ENCODE data around the gene H2AZ2.
"Not testable (repeated sequence)": the region's sequence is repeated elsewhere in the genome, so short reads cannot be mapped to it uniquely, and the experiment has no call there.

H2AZ2 gene

DNA sequence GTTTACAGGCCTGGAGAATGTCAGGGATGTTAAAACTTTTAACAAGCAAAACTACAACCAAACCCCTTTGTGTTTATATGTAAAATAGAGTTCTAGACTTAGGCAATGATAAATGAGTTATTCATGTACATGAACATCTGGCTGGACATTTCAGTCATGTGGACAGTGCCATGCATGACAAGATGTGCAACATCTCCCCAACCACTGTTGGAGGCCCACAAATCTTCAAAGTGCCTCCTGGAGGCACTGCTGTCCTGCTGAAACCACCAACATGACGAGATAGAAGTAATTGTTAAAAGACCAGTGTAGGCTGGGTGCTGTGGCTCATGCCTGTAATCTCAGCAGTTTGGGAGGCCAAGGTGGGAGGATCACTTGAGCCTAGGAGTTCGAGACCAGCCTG is 33.0 kb downstream of the H2AZ2 start:
- ATAC-seq (no peak), DNase-seq (no peak)

DNA sequence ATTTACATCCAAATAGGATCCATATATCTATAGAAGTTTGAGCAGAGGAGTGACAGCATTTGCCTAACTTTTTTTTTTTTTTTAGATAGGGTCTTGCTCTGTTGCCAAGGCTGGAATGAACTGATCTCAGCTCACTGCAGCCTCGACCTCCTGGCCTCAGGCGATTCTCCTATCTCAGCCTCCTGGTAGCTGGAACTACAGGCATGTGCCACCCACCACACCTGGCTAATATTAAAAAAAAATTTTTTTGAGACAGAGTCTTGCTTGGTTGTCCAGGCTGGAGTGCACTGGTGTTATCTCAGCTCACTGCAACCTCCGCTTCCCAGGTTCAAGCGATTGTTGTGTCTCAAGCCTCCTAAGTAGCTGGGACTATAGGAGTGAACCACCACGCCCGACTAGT is 36.3 kb downstream of the H2AZ2 start:
- DNase-seq (no peak), ATAC-seq (no peak)

DNA sequence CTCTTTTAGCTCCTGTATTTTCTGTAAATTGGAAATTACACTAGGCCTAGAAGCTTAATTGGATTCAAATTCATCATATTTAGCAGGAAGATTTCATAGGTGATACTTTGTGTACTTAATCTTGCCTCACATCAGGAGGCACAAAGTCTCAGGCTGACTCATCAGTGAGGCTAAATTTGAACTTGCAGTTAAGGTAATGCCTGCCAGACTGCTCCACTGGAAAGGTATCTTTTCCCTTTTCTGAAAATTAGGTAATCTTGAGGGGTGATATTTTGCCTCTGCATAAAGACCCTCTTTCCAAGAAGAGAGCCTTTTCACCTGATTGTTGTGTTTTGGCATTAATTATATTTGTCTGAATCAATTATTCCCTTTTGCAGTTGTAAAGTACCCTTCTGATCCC is 36.8 kb downstream of the H2AZ2 start:
- ATAC-seq (no peak), DNase-seq (no peak)

DNA sequence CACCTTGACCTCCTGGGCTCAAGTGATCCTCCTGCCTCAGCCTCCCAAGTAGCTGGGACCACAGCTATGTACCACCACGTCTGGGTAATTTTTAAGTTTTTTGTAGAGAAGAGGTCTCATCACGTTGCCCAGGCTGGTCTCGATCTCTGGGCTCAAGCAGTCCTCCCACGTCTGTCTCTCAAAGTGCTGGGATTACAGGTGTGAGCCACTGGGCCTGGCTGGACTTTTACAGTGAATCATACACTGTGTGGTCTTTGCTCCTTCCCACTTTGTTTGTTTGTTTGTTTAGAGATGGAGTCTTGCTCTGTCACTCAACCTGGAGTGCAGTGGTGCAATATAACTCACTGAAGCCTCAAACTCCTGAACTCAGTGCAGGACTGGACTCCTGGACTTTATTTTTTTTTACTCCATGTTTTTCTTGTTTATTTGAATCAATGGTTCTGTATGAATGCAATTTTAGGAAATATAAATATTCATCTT is 38.9 kb downstream of the H2AZ2 start:
- DNase-seq, result no peak
- ATAC-seq, result no peak

DNA sequence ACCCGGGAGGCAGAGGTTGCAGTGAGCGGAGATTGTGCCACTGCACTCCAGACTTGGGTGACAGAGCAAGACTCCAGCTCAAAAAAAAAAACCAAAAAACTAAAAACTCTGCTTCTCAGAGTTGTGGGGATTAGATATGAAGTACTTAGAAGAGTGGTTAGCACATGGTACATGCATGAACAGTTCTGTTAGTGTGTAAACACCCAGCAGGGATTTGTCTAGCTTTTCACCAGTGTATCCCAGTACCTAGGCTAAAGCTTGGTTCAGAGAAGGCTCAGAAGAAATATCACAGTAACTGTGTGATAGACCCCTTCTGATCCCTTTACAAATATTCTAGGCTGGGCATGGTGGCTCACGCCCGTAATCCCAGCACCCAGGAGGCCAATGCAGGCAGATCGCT is 41.9 kb downstream of the H2AZ2 start:
- ATAC-seq (no peak), DNase-seq (no peak)

DNA sequence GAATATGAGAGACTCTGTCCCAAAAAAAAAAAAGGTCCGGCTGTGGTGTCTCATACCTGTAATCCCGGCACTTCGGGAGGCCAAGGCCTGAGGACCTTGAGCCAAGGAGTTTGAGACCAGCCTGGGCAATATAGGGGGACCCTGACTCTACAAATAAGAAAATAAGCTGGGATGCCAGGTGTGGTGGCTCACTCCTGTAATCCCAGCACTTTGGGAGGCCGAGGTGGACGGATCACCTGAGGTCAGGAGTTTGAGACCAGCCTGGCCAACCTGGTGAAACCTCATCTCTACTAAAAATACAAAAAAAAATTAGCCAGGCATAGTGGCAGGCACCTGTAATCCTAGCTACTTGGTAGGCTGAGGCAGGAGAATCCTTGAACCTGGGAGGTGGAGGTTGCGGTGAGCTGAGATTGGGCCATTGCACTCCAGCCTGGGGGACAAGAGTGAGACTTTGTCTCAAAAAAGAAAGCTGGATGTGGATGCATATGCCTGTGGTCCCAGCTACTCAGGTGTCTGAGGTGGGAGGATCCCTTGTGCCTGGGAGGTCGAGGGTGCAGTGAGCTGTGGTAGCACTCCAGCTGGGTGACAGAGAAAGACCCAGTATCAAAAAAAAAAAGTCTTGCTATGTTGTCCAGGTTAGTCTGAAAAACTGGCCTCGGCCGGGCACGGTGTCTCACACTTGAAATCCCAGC is 43.9 kb downstream of the H2AZ2 start:
- DNase-seq, result not testable (repeated sequence)
- peak; percentile 33 for ATAC-seq

DNA sequence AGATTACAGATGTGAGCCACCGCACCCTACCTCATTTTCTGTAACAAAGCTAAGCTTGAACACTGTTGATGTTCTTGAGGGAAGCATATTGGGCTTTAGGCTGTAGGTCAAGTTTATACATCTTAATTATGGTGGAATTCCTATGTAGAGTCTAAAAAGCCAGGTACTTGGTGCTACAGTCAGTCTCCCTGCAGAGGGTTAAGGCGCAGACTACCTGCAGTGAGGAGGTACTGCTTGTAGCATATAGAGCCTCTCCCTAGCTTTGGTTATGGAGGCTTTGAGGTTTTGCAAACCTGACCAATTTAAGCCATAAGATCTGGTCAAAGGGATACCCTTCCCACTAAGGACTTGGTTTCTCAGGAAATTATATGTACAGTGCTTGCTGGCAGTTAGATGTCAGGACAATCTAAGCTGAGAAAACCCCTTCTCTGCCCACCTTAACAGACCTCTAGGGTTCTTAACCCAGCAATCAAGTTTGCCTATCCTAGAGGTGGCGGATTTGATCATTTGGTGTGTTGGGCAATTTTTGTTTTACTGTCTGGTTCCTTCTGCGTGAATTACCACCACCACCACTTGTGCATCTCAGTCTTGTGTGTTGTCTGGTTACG is 45.4 kb downstream of the H2AZ2 start:
- ATAC-seq (no peak), DNase-seq (no peak)

DNA sequence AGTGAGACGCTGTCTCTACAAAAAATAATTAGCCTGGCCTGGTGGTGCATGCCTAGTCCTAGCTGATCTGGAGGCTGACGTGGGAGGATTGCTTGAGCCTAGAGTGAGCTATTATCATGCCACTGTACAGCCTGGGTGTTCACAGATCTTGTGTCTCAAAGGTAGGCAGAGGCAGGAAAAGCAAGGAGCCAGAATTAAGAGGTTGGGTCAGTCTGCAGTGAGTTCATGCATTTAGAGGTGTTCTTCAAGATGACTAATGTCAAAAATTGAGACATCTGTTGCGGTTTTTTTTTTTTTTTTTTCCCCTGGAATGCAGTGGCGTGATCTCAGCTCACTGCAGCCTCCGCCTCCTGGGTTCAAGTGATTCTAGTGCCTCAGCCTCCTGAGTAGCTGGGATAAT is 46.0 kb downstream of the H2AZ2 start:
- no peak for ATAC-seq
- no peak for DNase-seq

DNA sequence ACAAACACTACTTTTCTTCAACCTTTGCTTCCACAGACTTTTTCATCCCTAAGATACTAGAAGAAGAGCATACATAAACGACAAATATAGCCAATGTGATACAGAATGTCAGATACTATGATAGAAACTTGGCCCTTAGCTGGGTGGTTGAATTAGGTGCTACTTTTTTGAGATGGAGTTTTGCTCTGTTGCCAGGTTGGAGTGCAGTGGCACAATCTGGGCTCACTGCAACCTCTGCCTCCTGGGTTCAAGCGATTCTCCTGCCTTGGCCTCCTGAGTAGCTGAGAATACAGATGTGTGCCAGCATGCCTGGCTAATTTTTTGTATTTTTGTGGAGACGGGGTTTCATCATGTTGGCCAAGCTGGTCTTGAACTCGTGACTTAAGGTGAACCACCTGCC is 47.9 kb downstream of the H2AZ2 start:
- DNase-seq (no peak), ATAC-seq (no peak)

DNA sequence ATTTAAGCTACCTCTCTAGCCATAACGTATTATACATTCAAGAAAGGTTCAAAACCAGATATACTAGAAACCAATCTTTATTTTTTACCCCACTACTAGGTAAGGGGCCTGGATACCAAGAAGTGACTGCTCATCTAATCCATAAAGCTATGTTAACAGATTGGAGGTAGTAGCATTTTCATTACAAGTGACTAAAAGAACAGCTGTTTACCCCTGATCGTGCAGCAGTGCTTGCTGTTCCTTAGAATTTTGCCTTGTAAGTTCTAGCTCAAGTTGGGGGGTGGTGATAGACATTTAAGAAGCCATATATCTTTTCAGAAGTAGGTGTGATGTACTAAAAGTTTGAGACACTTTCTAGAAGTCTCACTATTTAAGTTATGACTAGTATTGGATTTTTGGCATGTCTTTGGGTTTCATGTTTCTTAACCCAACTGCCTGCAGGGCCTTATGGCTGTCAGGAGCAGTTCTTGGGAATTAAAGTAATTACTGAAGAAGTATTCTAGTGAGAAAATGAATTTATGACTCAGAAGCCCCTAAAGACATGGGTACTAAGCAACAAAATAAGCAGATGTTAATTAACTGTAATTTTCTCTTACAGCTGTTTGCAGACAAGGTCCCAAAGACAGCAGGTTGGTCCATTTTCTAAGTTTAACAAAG is 49.1 kb downstream of the H2AZ2 start:
- ATAC-seq (no peak), DNase-seq (no peak)

DNA sequence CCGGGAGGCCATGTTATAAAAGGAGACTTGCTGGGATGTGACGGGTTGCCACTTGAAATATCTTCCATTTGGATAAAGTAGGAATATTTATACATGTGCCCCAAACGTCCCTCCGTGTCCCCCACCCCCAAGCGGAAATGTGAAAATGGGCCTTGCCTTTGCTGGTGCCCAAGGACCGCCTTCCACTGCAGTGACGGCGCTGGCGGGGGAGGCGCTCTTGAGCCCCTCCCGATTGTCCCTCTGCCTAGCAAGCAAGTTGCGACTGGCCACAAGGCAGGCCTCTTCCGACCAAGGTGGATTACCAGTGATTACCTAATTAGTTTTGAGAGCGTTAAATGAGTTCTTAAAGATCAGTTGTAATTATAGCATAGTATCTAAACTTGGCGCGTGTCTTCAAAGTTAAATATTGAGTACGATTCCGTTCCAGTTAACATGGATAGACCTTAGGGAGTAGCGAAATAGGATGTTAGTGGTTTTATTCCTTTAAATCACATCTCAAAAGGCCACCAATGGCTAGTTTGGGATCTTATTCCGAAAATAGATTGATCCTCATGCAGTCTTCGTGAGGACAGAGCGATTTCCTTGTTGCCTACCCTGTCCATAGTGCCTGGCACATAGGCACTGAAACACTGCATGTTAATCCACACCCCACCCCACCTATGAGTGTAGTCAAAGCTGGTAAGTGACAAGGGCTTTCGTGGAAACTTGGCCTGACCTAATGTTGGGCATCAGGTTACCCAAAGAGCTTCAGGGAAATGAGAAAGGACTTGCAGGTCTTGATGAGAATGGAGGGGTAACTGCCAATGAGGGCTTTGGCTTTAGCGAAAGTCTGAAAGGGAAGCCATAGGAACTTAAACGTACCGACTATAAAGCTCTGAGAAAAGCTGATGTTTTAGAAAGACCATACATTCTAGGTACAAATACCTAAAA is 50.3 kb downstream of the H2AZ2 start:
- ATAC-seq, result peak; percentile 60
- DNase-seq, result peak; percentile 86

DNA sequence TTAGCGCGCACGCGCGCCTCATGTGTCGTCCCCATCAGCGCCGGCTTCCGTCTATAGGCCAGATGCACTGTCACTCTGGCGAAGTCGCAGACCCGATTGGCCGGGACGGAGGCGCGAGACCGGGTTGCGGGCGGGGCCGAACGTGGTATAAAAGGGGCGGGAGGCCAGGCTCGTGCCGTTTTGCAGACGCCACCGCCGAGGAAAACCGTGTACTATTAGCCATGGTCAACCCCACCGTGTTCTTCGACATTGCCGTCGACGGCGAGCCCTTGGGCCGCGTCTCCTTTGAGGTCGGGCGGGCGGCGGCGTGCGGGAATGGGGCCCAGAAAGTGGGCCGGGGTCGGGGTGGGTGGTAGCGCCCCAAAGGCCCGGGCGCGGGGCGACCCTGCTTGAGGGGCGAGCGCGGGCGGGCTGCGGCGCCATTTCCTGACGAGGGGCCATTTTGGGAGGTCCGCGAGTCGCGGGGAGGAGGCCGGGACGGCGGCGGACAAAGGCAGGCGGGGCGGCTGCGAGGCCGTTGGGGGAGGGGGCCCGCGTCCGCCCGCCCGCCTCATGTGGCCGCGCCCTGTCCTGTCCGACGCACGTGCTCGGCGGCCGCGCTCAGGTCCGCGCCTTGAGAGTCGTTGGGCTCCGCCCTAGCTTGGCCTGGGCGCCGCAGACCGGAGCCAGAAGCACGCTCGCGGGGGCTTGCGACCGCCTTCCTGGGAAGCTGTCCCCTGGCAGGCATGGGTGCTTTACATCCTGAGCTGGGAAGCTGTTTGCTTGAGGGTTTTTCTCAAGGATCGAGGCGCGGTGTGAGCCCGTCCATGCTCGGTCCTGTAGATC is 51.2 kb downstream of the H2AZ2 start, which contains the start of gene PPIA:
TSS of gene PPIA (plus strand) at position 178 of the 825 bp plus-strand sequence. CDS start at position 222, 44 bp downstream.
- DNase-seq, result peak; percentile 99

DNA sequence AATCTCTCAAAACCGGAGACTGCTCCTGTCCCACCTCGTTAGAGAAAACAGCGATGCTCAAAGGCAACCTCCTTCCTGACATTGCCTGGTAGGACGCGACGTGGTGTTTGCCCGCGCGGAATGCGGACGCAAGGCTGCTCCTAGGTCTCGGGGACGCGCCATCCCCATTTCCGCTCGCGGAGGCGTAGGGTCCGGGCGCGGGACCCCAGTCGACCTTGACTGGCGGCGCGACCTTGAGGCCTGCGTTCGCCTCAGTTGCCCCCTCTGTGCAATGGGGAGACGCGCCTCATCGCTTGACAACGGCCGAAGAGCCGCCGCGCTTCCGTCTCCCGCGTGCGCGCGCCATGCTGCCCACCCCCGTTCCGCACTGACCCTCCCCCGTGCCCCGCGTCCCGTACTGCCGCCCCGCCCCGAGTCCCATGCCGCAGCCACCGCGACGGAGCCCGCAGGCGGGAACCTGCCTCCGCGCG is 51.8 kb downstream of the H2AZ2 start:
- ATAC-seq (peak; percentile 47), DNase-seq (no peak)

More for the DNA sequence above, 51.2 kb downstream of the H2AZ2 start, which contains the start of gene PPIA:
- peak; percentile 94 for ATAC-seq

DNA sequence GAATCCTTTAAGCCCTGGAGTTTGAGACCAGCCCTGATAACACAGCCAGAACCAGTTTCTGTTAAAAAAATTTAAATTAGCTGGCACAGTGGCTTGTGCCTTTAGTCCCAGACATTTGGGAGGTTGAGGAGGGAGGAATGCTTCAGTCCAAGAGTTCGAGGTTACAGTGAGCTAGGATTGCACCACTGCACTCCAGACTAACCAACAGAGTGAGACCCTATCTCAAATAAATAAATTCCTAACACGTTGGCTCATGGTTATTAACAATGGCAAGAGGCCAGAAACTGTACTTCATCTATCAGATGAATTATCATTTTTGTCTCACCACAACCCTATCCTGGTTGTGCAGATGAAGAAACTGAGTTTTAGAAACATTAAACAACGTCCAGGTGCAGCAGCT is 53.6 kb downstream of the H2AZ2 start:
- ATAC-seq (no peak), DNase-seq (no peak)

DNA sequence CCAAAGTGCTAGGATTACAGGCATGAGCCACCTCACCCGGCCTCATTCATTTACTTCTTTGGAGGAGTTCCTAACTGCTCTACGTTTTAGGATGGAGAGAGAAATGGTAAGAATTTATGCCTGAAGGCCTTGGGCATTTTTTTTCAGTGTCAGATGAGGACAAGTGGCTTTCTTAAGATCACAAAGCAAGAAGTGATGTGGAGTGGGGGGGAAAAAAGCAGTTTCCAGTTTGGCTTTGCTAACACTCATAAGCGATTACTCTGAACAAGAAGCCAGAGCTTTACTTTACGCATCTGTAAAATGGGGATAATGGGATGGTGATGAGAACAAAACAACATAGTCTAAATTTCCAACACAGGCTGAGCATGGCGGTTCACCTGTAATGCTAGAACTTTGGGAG is 54.0 kb downstream of the H2AZ2 start:
- no peak for DNase-seq
- ATAC-seq, result no peak

DNA sequence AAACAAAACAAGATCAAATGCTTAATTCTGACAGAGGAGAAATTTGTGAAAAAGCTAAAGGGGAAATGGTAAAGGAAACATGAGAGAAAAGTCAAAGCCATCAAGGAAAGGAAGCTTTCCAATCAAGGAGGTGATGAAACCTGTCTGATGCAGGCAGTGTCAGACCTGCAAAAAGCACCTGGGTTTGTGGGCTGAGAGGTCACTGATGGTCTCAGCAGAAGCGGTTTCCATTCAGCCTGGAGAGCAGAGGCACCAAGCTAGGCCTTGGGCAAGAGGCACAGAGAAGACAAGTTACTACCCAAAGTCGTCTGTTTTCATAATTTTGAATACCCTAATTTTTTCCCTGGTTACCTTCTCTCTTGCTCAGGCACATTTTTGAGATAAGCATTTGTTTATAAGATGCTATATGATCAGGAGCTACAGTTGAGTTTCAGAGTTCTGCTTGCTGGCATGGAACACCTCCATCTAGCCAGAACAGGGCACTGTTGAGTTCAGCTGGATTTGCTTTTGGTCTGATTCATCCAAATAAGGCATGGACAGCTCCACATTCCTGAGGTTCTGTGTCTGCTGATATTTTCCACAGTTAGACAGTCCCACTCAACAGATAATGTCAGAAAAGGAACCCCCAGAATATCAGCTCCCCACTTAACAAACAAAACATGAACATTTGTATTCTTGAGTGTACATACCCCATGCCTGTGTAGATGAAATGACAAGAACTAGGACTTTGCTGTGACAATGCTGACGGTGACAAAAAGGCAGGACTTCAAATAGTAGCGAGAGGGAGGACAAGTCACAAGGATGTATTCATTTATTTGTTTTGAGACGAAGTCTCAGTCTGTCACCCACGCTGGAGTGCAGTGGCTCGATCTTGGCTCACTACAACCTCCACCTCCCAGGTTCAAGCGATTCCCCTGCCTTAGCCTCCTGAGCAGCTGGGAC is 56.3 kb downstream of the H2AZ2 start:
- DNase-seq (no peak), ATAC-seq (no peak)

DNA sequence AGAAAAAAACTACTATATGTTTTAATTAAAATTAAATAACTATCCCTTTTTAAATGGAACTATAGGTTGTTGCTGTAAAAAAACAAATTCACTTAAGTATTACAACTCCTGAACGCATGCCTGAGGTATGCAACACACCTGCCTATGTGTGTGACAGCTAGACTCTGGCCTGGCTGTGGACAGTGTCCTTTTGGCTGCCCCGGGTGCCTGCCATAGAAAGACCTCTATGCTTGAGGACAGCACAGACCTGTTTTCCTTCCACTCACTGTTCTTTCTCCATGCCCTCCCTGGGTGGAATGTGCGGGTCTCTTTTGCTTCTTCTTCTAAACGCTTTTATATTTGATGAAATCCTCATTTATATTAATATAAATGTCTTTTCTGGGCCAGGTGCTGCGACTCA is 57.9 kb downstream of the H2AZ2 start:
- no peak for ATAC-seq

DNA sequence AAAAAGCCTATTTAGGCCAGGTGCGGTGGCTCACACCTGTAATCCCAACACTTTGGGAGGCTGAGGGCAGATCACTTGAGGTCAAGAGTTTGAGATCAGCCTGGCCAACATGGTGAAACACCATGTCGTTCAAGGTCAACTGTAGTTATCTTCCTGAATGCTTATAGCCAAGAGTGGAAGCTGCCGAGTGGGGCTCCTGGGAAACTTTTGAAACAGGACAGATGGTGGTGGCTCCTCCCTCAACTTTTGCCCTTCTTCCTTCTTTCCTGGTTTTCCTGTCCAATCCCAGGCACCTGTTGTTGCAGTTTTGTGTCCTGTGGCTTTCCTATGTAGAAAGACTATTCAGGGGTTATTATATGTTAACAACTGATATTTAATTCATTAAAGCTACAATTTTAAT is 60.1 kb downstream of the H2AZ2 start:
- ATAC-seq (no peak), DNase-seq (no peak)

More for the DNA sequence above, 57.9 kb downstream of the H2AZ2 start:
- DNase-seq, result no peak

DNA sequence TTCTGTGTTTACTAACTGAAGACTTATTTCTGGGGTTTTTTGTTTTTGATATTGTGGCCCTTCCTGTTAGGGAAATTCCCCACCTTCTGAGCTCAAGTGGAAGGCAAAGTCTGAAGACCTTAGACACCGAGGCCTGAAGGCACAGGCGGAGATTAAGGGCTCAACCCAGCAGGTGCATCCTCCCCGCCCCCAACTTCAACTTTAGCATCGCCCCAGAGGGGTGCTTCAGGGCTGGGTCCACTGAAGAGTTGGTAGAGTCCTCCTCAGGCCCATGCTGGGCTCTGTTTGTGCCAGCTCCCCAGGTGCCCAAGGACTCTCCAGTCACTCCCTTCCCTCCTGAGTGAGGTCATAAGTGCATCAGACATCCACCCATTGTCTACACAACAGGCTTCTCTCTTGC is 60.8 kb downstream of the H2AZ2 start:
- no peak for ATAC-seq
- DNase-seq, result no peak

DNA sequence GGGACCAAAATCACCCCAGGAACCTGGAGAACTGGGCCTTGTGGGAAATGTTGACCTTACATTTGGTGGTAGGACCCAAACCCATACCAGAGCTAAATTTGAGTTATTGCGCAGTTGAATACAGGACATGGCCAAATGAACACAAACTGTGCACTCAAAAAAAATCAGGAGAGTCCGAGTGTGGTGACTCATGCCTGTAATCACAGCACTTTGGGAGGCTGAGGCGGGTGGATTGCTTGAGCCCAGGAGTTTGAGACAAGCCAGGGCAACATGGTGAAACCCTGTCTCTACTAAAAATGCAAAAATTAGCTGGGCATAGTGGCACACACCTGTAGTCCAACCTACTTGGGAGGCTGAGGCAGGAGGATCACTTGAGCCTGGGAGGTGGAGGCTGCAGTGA is 62.7 kb downstream of the H2AZ2 start:
- not testable (repeated sequence) for ATAC-seq, DNase-seq
